Occipital lobe (tissue), 2 donors: ENCODE measurements around the gene NSL1. TPM values are rescaled to one million over a fixed set of nuclear protein-coding genes. Genes with fewer than 3 reads are reported as not detected.

Source experiments
- DNase-seq: peaks from one replicate; lab custom pipeline; 2025; lab: John Stamatoyannopoulos, UW
- total RNA-seq: library from RNA; depleted of rRNA; stranded (reverse); fragments of >200 nt; gene quantifications from one replicate; pipeline ENCODE4 v1.2.3, GENCODE V29; 2014

Gene NSL1
- total RNA-seq, 1 donor from 2014 or later: 62.4 TPM

GRCh38 chr1:212687811-212688210, 103.8 kb downstream of the NSL1 start:
- no peak for DNase-seq

GRCh38 chr1:212686591-212686990, 105.0 kb downstream of the NSL1 start:
- no peak for DNase-seq

GRCh38 chr1:212686069-212686468, 105.5 kb downstream of the NSL1 start:
- DNase-seq: no peak

- no peak for DNase-seq
Measured at GRCh38 chr1:212685429-212685828, 106.1 kb downstream of the NSL1 start.

GRCh38 chr1:212684521-212685090, 107.0 kb downstream of the NSL1 start:
- DNase-seq: no peak

- no peak for DNase-seq
Measured at GRCh38 chr1:212684076-212684475, 107.5 kb downstream of the NSL1 start.

GRCh38 chr1:212683357-212683722, 108.2 kb downstream of the NSL1 start:
- no peak for DNase-seq

- no peak for DNase-seq
Measured at GRCh38 chr1:212680680-212681389, 110.7 kb downstream of the NSL1 start.

- DNase-seq: no peak
Measured at GRCh38 chr1:212678456-212679410, 112.8 kb downstream of the NSL1 start.

- no peak for DNase-seq
Measured at GRCh38 chr1:212677573-212677972, 114.0 kb downstream of the NSL1 start.

- no peak for DNase-seq
Measured at GRCh38 chr1:212677136-212677535, 114.4 kb downstream of the NSL1 start.

Other genes starting within 250 kb of the NSL1 start
- 3.1 TPM for gene ATF3, start 183.0 kb downstream of the NSL1 start, total RNA-seq
- 8.0 TPM for gene BATF3, start 91.9 kb downstream of the NSL1 start, total RNA-seq
- 29.3 TPM for gene TATDN3, start 117 bp upstream of the NSL1 start, total RNA-seq
- gene SPATA45, start 55.9 kb upstream of the NSL1 start, total RNA-seq: not detected
- gene FLVCR1, start 66.5 kb upstream of the NSL1 start, total RNA-seq: 53.0 TPM
- gene VASH2, start 158.8 kb upstream of the NSL1 start, total RNA-seq: 35.9 TPM
- 103 TPM for gene ANGEL2, start 224.1 kb upstream of the NSL1 start, total RNA-seq